Left renal pelvis (tissue), 4 donors: ENCODE data around the gene KCTD3. TPM values are rescaled to one million over a fixed set of nuclear protein-coding genes. Genes with fewer than 3 reads are reported as not detected.

ENCODE experiments used
- DNase-seq, 4 donors: peaks; one replicate each; pipeline ENCODE4 v3.0.0-alpha.2; 2013; ENCODE audit warnings: low read depth in 4 of 4, low spot score in 3 of 4
- polyA plus RNA-seq, 4 donors: library from polyadenylated mRNA; unstranded; fragments of 120-200 nt; gene quantifications; one replicate each; pipeline ENCODE4 v1.2.1, GENCODE V29; 2013; ENCODE audit not compliant: insufficient read length in 4 of 4

Gene KCTD3
- polyA plus RNA-seq, 4 donors, result 55.7 to 76.3 (median 73.8) TPM

DNA sequence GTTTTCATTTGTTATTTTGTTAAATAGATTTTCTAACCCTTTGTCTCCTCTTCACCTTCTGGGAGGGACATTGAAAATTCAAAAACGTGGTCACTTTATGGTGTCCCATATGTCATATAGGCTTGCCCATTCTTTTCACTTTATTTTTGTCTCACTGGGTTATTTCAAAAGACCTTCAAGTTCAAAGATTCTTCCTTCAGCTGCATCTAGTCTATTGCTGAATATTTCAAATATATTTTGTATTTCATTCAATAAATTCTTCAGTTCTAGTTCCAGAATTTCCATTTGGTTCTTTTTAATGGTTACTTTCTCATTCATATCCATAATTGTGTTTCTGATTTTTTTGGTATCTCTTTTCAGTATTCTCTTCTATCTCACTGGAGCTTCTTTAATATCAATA, 11.6 kb upstream of the KCTD3 start:
- no peak for DNase-seq

DNA sequence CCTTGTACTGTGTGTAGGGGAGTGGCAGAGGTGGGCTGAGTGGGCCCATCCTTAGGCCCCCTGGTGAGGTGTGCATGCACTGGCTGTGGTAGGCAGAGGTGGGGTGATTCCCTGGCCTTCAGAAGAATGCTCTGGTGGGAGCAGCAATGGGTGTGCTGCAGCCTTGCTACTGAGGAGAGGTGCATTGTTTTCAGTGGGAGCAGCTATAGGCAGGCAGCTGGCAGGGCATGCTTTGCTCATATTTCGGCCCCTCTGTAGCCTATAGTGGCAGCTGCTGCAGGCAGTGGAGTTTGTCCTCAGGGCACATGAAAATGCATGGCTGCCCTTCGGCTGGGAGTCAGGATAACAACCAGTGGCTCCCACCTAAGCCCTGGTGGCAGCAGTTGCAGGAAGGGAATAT, 10.1 kb upstream of the KCTD3 start:
- no peak for DNase-seq

DNA sequence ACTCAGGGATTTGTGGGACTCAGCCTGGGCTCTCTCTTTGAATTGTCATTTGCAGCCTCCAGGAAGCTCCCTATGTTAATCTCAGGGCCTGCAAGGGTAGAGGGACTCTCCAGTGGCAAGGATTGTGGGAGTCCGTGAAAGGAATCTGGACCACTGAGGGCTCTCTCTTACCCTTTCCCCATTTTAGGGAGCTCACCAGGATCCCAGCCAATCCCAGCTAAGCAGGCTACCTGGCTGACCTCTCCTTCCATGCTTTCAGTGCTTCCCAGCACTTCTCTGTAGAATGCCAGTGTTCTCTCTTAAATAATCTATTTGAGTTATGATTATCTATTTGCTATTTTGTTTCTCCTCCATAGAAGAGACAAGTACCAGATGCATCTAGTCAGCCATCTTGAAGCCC, 9.6 kb upstream of the KCTD3 start:
- DNase-seq, result no peak

DNA sequence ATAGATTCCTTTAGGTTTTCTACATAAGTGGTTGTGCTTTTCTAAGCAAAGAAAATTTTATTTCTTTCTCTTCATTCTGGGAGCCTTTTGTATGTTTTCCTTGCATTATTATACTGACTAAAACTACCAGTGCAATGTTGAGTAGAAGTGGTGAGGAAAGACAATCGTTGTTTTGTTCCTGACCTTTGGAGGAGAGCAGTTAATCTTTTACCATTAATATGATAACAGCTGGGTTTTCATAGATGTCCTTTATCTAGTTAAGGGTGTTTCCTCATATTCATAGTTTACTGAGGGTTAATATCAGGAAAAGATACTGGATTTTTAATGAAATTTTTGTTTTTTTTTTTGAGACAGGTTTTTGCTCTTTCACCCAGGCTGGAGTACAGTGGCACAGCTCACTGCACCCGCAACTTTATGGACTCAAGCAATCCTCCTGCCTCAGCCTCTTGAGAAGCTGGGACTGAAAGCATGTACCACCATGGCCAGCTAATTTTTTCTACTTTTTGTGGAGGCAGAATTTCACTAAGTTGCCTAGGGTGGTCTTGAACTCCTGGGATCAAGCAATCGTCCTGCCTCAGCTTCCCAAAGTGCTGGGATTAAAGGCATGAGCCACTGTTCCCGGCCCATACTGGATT, 9.0 kb upstream of the KCTD3 start:
- no peak for DNase-seq

DNA sequence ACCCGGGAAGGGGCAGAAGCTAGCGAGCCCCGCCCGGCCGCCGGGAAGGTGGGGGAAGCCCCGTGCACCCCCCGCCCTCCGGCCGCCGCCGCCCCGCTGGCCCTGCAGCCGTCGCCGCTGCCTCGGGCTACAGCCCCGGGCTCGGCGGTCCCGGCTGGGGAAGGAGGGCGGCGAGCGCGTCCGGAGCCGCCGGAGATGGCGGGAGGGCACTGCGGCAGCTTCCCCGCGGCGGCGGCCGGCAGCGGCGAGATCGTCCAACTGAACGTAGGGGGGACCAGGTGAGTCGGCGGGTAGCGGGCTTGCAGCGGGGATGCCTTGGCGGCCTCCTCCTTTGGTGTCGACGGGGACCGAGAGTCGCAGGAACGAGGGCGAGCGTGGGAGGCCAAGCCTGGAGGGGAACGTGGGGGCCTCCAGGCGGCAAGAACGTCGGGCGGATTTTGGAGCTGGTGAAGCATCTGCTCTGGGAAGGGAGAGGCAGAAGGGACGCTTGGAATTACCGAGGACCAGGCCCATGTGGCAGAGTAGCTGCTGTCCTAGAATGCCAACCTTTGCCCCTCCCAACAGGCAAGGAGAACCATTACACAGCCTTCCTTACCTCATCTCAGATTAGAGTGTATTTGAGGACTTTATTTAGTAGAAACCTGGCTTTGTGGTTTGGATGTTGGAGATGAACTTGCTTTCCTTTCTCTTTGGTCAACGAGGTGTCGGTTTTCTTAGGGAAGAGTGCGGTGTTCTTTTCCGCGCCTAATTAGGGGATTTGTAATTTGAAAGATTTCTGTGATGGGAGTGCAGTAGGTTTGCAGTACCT, 591 bp downstream of the KCTD3 start:
- peak; percentile 46 to 70 (median 53) for DNase-seq

DNA sequence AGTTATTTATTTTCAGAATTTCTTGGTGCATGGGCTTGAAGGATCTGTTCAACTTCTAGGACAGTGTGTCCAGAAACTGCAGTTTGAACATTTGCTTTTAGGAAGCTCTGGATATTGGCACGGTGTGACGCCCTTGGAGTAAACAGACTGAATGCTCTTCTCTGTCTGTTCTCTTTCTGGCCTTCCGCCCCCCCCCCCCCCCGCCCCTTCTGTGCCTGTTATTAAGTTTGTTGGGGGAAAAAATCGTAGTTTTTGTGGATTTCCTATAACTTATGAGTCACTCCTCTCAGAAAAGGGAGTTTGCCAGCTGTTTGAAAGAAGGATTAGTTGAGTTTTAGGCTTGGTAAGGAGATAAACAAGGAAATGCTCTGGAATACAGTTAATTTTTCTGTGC, 1.2 kb downstream of the KCTD3 start:
- DNase-seq, result peak in 1 of 4 donors; percentile 29

DNA sequence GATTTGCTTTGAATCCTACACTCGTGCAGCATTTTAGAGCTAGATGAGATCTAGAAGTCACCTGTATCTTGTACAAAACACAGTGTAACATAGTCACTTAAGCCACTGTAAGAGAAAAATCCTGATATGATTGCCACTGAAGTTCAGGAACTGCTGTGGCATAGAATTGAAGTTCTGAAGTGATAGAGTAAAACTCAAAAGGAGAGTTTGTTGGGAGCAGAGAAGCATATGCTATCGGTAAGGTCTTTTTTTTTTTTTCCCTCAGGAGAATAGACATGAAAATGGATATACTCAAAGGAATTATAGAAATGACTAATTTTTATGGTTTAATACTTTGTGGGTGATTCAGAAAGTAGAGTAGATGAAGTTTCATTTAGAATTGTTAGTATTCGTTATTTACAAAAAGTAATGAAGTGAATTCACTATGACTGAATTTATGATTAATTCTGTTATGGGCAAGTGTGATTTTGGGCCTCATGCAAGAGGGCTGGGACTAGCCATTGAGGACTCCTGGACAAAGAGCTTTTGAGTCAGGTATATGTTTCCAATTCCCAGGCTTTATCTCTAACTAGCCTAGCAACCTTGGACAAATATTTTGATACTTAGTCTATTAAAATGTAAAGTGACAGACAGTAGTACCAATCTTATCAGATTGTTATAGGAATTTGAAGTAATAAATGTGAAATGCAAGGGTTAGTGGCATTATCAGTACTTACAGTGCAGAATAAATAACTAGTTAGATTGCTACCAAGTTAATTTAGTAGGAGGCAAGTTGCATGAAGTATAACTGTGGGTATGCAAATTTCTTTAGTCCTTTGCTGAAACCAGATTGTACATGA, 3.1 kb downstream of the KCTD3 start:
- no peak for DNase-seq

DNA sequence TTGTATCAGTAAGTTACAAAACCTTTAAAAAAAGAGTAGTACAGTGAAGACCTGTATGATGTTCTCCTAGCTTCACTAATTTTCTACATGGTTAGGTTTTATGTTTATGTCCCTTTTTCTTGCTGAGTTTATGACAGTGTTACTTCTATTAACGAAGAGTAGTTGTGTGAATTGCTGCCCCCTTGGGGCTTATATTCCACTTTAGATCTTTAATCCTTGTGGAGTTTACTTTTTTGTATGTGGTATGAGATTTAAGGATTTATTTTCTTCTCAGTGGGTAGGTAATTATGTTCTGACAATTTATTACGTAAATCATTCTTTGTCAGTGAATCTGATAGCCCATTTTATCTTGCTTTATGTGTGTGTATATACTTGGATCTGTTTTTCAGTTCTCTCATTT, 14.8 kb downstream of the KCTD3 start:
- no peak for DNase-seq

DNA sequence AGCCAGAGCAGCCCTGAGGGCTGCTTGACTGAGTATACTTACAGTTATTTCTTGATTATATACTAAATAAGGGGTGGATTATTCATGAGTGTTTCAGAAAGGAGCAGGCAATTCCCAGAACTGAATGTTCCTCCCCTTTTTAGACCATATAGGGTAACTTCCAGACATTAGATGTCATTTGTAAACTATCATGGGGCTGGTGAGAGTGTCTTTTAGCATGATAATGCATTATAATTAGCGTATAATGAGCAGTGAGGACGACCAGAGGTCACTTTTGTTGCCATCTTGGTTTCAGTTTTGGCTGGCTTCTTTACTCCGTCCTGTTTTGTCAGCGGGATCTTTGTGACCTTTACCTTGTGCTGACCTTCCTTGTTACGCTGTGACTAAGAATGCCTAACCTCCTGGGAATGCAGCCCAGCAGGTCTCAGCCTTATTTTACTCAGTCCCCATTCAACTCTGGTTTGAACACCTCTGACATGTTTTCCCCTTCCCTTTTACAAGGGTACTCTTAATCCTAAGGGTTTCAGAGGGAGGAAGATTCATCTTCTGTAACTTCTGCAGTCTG, 16.2 kb downstream of the KCTD3 start:
- DNase-seq, result no peak

DNA sequence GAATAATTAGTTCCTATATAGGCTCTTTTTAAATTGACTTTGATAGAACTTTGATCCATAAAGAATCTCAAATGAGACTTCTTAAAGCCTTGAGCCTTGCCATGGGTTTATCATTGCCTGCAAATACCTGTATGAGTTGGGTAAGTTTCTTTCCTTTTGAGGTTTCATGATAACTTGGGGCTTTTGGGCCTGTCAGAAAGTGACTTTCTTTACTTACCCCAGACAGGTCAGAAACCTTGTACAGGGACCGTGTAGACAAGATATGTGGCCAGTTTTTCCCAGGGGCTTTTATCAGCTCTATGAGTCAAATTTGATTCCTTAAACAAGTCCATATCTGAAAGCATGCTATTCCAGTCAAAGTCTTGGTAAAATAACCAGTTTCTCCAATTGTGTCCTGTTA, 17.3 kb downstream of the KCTD3 start:
- no peak for DNase-seq

DNA sequence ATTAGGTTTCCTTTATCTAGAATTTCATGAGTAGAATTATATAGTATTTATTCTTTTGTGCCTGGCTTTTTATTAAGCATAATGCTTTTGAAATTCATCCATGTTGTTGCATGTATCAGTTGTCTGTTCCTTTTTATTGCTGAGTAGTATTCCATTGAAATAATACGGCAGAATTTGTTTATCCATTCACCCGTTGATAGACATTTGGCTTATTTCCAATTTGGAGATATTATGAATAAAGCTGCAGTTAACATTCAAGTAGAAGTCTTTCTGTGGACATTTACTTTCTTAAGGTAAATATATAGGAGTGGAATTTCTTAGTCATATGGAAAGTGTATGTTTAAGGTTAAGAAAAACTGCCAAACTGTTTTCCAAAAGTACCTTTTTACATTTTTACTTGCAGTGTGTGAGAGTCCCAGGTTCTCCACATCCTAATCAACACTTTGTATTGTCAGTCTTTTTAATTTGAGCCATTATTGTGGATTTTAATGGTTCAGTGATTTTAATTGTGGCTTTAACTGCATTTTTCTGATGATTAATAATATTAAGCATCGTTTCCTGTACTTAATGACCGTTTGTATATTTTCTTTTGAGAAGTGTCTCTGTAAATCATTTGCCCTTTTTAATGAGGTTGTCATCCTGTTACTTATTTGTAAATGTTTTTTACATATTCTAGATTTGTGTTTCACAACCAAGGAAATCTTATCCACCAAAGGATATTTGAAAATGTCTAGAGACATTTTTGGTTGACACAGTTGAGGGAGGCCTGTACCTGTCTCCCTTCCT, 22.7 kb downstream of the KCTD3 start:
- no peak for DNase-seq

DNA sequence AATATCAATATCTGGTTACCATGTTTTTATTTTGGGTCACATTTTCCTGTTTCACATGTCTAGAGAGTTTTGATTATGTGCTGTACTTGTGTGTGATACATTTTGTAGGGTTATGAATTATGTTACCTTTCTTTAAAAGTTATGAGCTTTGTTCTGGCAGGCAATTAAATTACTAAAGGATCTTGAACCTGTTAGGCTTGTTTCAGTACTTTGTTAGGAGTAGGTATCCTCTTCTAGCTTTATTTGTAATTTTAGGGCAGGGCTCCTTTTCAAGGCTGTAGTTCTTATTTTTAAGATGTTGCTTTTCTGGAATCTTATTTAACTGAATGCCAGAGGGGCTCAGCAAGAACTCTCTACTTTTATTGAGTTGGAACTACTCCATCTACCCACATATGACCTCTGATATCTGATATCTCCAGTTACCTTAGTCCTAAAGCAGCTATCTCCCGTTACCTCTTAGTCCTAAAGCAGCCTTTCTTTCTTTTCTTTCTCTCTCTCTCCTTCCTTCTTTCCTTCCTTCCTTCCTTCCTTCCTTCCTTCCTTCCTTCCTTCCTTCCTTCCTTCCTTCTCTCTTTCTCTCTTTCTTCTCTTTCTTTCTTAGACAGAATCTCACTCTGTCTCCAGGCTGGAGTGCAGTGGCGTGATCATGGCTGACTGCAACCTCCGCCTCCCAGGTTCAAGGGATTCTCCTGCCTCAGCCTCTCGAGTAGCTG, 23.8 kb downstream of the KCTD3 start:
- no peak for DNase-seq

DNA sequence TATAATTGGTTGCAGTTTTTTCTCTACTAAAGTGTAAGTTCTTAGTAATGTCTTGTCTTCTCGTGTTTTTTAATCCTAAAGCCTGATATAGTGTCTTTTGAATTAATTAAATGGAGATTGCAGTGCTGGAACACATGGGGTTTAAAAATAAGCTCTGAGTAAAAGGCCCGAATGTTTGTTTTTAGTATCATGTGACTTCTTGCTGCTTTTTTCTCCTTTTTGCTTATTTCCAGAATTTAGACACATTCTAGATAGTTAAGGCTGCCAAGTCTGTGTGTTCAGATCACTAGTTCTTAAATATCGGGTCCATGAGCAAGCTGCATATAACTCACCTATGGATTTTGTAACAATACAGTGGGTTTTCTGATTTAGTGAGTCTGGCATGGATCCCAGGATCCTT, 27.5 kb downstream of the KCTD3 start:
- DNase-seq, result no peak

DNA sequence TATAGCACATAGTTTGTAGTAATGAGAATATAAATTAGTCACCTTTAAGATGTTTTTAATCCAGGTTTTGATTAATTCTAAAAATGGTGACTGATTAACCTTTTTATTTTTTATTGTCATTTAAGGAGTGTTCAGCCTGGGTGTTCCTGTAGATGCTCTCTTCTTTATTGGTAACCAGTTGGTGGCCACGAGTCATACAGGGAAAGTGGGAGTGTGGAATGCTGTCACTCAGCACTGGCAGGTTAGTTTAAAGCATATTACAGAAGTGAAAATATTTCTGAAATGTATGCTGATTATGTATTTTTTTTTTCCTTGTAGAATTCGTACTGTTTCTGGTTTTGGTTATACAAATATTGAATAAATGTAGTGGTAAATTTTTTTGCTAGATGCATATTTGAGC, 28.1 kb downstream of the KCTD3 start:
- no peak for DNase-seq

DNA sequence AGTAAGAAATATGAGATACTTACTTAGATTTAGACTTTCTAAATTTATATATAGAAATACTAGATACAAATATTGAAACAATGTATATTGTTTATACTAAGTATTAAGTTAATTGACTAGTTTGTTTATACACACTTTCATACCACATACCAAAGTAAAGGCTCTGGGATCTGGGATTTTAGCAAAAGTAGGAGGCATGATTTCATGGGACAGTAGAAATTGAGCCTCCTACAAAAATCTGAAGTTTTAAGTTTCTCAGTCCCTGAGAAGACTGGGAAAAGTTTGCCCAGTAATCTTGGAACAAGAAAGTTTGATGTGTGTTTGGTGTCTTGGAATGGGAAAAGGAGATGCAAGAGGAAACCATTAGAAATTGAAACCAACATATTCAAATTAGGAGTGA, 30.9 kb downstream of the KCTD3 start:
- no peak for DNase-seq

DNA sequence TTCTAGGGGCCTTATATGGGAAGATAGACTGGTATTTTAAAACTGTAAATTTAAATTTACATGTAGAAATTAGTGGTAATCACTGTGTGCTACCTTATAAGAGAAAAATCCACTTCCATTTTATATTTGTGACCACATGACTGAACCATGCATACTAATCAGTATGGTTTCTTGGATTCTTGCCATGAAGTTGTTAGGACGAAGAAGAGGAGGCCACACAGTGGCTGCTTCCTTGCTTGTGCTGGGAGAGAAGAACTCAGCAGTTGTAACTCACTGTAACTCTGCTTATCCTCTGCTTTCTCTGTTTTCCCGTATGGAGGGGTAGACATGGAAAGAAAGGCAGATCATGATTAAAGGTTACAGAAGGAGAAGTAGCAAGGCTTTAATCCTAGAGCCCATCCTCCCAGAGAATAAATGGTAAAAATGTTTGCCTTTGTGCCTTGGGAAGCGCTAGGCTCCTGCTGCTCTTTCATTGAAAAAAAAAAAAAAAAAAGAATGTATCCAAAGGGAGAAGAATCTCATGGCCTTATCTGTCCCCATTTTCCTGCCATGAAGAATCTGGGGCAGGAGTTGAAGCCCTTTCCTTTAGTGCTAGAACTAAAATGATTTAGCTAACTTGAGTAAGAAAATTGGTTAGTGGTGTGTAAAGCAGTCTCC, 32.4 kb downstream of the KCTD3 start:
- DNase-seq, result peak in 2 of 4 donors; percentile 6 to 7

DNA sequence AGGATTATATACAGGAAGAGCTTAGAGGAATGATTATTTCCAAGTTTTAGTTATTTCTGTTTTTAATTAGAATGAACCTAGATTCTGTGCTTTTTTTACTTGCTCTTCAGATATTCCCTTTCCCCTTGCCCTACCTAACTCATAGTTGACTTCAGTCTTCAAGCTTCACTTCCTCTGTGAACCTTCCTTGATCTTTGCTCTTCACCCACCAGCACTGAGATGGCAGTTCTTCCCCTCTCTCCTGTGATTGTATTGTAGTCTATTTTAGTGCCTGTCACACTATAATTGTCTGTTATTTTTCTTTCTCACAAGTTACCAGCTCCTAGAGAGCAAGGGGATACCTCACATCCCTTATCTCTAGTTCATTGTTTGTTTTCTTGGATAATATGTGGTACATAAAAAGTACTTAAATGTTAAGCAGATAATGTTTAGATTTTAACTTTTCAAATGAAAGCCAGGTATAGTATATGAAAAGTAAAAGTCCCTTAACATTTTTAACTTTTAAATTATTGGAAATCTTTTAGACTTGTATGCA, 33.2 kb downstream of the KCTD3 start:
- no peak for DNase-seq

DNA sequence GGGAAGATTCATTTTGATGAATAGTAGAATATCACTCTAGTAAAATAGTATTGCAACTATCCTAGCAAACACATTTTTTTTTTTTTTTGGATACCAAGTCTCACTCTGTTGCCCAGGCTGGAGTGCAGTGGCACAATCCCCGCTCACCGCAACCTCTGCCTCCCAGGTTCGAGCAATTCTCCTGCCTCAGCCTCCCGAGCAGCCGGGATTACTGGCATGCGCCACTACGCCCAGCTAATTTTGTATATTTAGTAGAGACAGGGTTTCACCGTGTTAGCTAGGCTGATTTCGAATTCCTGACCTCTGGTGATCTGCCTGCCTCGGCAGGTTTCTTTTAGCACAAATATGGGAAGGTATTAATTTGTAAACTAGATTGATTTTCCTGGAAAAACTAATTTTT, 33.8 kb downstream of the KCTD3 start:
- DNase-seq, result no peak

DNA sequence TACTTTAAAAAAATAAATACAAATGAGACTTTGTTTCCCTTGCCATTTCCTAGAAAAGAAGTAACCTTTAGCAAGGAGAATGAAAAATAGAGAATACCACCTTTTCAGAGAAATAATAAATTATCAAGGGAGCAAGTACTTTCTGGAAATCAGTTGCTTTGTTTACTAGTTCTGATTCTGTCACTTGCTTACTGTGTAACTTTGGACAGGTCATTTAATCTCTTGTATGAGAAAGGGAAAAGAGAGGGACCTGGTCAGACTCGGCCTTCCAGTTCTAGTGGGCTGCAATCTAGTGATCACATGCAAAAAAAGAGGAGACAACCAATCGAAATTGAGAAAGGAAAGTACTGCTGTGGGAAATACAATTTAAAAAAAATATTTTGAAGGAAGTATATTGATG, 34.2 kb downstream of the KCTD3 start:
- DNase-seq, result no peak
